Astrocyte (in vitro differentiated cells and primary cell): Measurements from ENCODE around the gene HOXA4.

Experiments
- CTCF ChIP-seq: IDR thresholded peaks from 2 replicates; pipeline ENCODE4 v1.5.1; 2011; ENCODE audit warnings: low read depth, mild to moderate bottlenecking, inconsistent platforms, low read length, moderate library complexity; ENCODE audit not compliant: insufficient read depth
- EZH2 ChIP-seq: IDR thresholded peaks from 2 replicates; pipeline ENCODE4 v1.6.1; 2012; ENCODE audit warnings: mild to moderate bottlenecking, low read length, inconsistent platforms; ENCODE audit not compliant: insufficient read depth

GRCh38 chr7:27140126-27140857, 9.7 kb upstream of the HOXA4 start:
- TF ChIP-seq CTCF (no peak), EZH2 (no peak)
